Measurements from ENCODE around the gene MEIS2. TPM values are rescaled to one million over a fixed set of nuclear protein-coding genes. Genes with fewer than 3 reads are reported as not detected.

Gene MEIS2
- total RNA-seq, 4 donors from 2014 or later, result 28.3 to 87.5 (median 42.2) TPM

GRCh38 chr15:36931434-36931833, 168.9 kb downstream of the MEIS2 start:
- ATAC-seq (ENCODE audit: low FRiP score), result no peak
- DNase-seq (ENCODE audit: low spot score), result no peak
- no peak for TF ChIP-seq CTCF (IDR thresholded peaks at IDR 0.05)

GRCh38 chr15:36926427-36926825, 173.9 kb downstream of the MEIS2 start:
- ATAC-seq (ENCODE audit: low FRiP score), result no peak
- TF ChIP-seq CTCF (IDR thresholded peaks at IDR 0.05), result no peak
- no peak for DNase-seq (ENCODE audit: low spot score)

- DNase-seq (ENCODE audit: low spot score), result no peak
- ATAC-seq (ENCODE audit: low FRiP score), result no peak
- no peak for TF ChIP-seq CTCF (IDR thresholded peaks at IDR 0.05)
Measured at GRCh38 chr15:36925653-36926426, 174.5 kb downstream of the MEIS2 start.

- ATAC-seq (ENCODE audit: low FRiP score) (no peak), DNase-seq (ENCODE audit: low spot score) (no peak)
- no peak for TF ChIP-seq CTCF (IDR thresholded peaks at IDR 0.05)
Measured at GRCh38 chr15:36925049-36925448, 175.3 kb downstream of the MEIS2 start.

- no peak for TF ChIP-seq CTCF (IDR thresholded peaks at IDR 0.05)
- no peak for DNase-seq (ENCODE audit: low spot score)
- ATAC-seq (ENCODE audit: low FRiP score), result no peak
Measured at GRCh38 chr15:36924034-36924433, 176.3 kb downstream of the MEIS2 start.

GRCh38 chr15:36921484-36922091, 178.8 kb downstream of the MEIS2 start:
- ATAC-seq (ENCODE audit: low FRiP score) (no peak), DNase-seq (ENCODE audit: low spot score) (no peak)
- TF ChIP-seq CTCF (IDR thresholded peaks at IDR 0.05), result no peak
